ENCODE data around the gene KCNC1.
A peak's percentile ranks its signal among the peaks of the same experiment; 100 is the strongest.

The KCNC1 gene

GRCh38 chr11:17730608-17731462 is 3.7 kb upstream of the KCNC1 start:
- no peaks in the 10 kb centered on the region; the same call in 1 of the 2 replicates for H3K4me1 ChIP-seq
- TF ChIP-seq CTCF (IDR thresholded peaks at IDR 0.05; ENCODE audit: low read depth, low read length), result peak; percentile 85
- H3K4me3 ChIP-seq (ENCODE audit: low read depth, low read length), result no peak overlapping the region
- peak; percentile 85 for DNase-seq
- H3K27me3 ChIP-seq, result no peaks in the 10 kb centered on the region
- no peaks in the 10 kb centered on the region for H3K36me3 ChIP-seq
- no peaks in the 10 kb centered on the region for H3K9me3 ChIP-seq

GRCh38 chr11:17733261-17733660 is 1.3 kb upstream of the KCNC1 start:
- DNase-seq, result no peak
- TF ChIP-seq CTCF (IDR thresholded peaks at IDR 0.05; ENCODE audit: low read depth, low read length), result no peak
- Histone ChIP-seq H3K27me3 (no peaks in the 10 kb centered on the region), H3K4me1 (no peaks in the 10 kb centered on the region; the same call in 1 of the 2 replicates), H3K4me3 (ENCODE audit: low read depth, low read length) (no peak overlapping the region), H3K36me3 (no peaks in the 10 kb centered on the region), H3K9me3 (no peaks in the 10 kb centered on the region)

- DNase-seq, result peak; percentile 41
- Histone ChIP-seq H3K36me3 (no peaks in the 10 kb centered on the region), H3K4me1 (no peaks in the 10 kb centered on the region; the same call in 1 of the 2 replicates), H3K9me3 (no peaks in the 10 kb centered on the region), H3K4me3 (ENCODE audit: low read depth, low read length) (peak overlapping the region; percentile 65), H3K27me3 (no peaks in the 10 kb centered on the region)
- no peak for TF ChIP-seq CTCF (IDR thresholded peaks at IDR 0.05; ENCODE audit: low read depth, low read length)
Measured at GRCh38 chr11:17734986-17735817, 621 bp downstream of the KCNC1 start.

- Histone ChIP-seq H3K9me3 (no peaks in the 10 kb centered on the region), H3K4me3 (ENCODE audit: low read depth, low read length) (peak overlapping the region; percentile 65), H3K4me1 (no peaks in the 10 kb centered on the region; the same call in 1 of the 2 replicates), H3K27me3 (no peaks in the 10 kb centered on the region), H3K36me3 (no peaks in the 10 kb centered on the region)
- TF ChIP-seq CTCF (IDR thresholded peaks at IDR 0.05; ENCODE audit: low read depth, low read length), result peak; percentile 38
- peak; percentile 43 for DNase-seq
Measured at GRCh38 chr11:17735818-17736578, 1.4 kb downstream of the KCNC1 start.

- Histone ChIP-seq H3K36me3 (no peaks in the 10 kb centered on the region), H3K9me3 (no peaks in the 10 kb centered on the region), H3K4me1 (no peaks in the 10 kb centered on the region; the same call in 1 of the 2 replicates), H3K27me3 (no peaks in the 10 kb centered on the region), H3K4me3 (ENCODE audit: low read depth, low read length) (no peak overlapping the region)
- DNase-seq, result no peak
- no peak for TF ChIP-seq CTCF (IDR thresholded peaks at IDR 0.05; ENCODE audit: low read depth, low read length)
Measured at GRCh38 chr11:17736579-17736893, 2.0 kb downstream of the KCNC1 start.
